Measurements from ENCODE around the gene TNS1. TPM values are rescaled to one million over a fixed set of nuclear protein-coding genes. Genes with fewer than 3 reads are reported as not detected.

The TNS1 gene
- total and polyA plus RNA-seq, 9 of the 15 experiments (the other 6 are each of a cell fraction or from before 2014, with no cell fraction given): 0.13 to 2.7 (median 0.77) TPM

DNA sequence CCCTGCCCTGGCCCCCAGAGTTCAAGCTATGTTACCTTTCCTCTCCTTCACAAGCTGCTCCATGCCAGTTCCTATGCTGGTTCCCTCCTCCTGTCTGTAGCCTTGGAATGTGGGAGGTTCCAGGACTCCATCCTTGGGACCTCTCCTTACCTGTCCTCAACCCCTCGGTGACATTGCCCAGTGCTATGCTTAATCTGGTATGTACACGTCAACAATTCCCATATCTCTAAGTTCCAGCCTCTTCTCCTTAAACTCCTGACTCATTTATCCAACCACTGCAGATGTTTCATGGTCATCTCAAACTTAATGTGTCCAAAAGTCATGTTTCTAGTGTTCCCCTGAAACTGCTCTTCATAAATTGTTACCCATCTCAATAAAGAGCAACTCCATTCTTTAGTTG lies 160.8 kb downstream of the TNS1 start (continued):
- TF ChIP-seq, protein P1, sequence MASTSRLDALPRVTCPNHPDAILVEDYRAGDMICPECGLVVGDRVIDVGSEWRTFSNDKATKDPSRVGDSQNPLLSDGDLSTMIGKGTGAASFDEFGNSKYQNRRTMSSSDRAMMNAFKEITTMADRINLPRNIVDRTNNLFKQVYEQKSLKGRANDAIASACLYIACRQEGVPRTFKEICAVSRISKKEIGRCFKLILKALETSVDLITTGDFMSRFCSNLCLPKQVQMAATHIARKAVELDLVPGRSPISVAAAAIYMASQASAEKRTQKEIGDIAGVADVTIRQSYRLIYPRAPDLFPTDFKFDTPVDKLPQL (IDR thresholded peaks at IDR 0.05; ENCODE audit: extremely low read depth, insufficient read length): no peak
- TF ChIP-seq ZNF239 (CRISPR knock-in tag; IDR thresholded peaks at IDR 0.05) (no peak), EGR1 (conservative IDR thresholded peaks at IDR 0.05) (no peak), SRF (CRISPR knock-in tag; IDR thresholded peaks at IDR 0.05) (no peak), TEAD4 (IDR thresholded peaks at IDR 0.05; ENCODE audit: low read length) (peak; percentile 94), TEAD4 (CRISPR knock-in tag; IDR thresholded peaks at IDR 0.05; ENCODE audit: borderline replicate concordance) (no peak), RAD51 (IDR thresholded peaks at IDR 0.05; ENCODE audit: borderline replicate concordance, low read depth) (0 out of 2 replicates have a peak, but pooled peaks have one; percentile 9), ERF (CRISPR knock-in tag; IDR thresholded peaks at IDR 0.05) (no peak), TFAM (CRISPR knock-in tag; conservative IDR thresholded peaks at IDR 0.05) (no peak), HMG20A (CRISPR knock-in tag; conservative IDR thresholded peaks at IDR 0.05) (no peak), KLF16 (IDR thresholded peaks at IDR 0.05) (peak; percentile 51; the same call in 1 of the 2 replicates), FOXA3 (CRISPR knock-in tag; conservative IDR thresholded peaks at IDR 0.05 in 1 of 2, IDR thresholded peaks at IDR 0.05 in 1 of 2) (no peak), LARP7 (IDR thresholded peaks at IDR 0.05) (no peak), NEUROD1 (IDR thresholded peaks at IDR 0.05; ENCODE audit: borderline replicate concordance, low read depth, low read length, partially characterized antibody) (no peak)
- TF ChIP-seq, protein P2, sequence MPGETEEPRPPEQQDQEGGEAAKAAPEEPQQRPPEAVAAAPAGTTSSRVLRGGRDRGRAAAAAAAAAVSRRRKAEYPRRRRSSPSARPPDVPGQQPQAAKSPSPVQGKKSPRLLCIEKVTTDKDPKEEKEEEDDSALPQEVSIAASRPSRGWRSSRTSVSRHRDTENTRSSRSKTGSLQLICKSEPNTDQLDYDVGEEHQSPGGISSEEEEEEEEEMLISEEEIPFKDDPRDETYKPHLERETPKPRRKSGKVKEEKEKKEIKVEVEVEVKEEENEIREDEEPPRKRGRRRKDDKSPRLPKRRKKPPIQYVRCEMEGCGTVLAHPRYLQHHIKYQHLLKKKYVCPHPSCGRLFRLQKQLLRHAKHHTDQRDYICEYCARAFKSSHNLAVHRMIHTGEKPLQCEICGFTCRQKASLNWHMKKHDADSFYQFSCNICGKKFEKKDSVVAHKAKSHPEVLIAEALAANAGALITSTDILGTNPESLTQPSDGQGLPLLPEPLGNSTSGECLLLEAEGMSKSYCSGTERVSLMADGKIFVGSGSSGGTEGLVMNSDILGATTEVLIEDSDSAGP (CRISPR knock-in tag; IDR thresholded peaks at IDR 0.05): no peak
- TF ChIP-seq, protein P3, sequence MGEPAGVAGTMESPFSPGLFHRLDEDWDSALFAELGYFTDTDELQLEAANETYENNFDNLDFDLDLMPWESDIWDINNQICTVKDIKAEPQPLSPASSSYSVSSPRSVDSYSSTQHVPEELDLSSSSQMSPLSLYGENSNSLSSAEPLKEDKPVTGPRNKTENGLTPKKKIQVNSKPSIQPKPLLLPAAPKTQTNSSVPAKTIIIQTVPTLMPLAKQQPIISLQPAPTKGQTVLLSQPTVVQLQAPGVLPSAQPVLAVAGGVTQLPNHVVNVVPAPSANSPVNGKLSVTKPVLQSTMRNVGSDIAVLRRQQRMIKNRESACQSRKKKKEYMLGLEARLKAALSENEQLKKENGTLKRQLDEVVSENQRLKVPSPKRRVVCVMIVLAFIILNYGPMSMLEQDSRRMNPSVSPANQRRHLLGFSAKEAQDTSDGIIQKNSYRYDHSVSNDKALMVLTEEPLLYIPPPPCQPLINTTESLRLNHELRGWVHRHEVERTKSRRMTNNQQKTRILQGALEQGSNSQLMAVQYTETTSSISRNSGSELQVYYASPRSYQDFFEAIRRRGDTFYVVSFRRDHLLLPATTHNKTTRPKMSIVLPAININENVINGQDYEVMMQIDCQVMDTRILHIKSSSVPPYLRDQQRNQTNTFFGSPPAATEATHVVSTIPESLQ (CRISPR knock-in tag; IDR thresholded peaks at IDR 0.05): no peak
- TF ChIP-seq, protein P4, sequence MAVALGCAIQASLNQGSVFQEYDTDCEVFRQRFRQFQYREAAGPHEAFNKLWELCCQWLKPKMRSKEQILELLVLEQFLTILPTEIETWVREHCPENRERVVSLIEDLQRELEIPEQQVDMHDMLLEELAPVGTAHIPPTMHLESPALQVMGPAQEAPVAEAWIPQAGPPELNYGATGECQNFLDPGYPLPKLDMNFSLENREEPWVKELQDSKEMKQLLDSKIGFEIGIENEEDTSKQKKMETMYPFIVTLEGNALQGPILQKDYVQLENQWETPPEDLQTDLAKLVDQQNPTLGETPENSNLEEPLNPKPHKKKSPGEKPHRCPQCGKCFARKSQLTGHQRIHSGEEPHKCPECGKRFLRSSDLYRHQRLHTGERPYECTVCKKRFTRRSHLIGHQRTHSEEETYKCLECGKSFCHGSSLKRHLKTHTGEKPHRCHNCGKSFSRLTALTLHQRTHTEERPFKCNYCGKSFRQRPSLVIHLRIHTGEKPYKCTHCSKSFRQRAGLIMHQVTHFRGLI (CRISPR knock-in tag; IDR thresholded peaks at IDR 0.05): no peak
- TF ChIP-seq, protein P5, sequence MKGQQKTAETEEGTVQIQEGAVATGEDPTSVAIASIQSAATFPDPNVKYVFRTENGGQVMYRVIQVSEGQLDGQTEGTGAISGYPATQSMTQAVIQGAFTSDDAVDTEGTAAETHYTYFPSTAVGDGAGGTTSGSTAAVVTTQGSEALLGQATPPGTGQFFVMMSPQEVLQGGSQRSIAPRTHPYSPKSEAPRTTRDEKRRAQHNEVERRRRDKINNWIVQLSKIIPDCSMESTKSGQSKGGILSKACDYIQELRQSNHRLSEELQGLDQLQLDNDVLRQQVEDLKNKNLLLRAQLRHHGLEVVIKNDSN (CRISPR knock-in tag; IDR thresholded peaks at IDR 0.05): no peak
- TF ChIP-seq, protein P6, sequence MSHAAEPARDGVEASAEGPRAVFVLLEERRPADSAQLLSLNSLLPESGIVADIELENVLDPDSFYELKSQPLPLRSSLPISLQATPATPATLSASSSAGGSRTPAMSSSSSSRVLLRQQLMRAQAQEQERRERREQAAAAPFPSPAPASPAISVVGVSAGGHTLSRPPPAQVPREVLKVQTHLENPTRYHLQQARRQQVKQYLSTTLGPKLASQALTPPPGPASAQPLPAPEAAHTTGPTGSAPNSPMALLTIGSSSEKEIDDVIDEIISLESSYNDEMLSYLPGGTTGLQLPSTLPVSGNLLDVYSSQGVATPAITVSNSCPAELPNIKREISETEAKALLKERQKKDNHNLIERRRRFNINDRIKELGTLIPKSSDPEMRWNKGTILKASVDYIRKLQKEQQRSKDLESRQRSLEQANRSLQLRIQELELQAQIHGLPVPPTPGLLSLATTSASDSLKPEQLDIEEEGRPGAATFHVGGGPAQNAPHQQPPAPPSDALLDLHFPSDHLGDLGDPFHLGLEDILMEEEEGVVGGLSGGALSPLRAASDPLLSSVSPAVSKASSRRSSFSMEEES (CRISPR knock-in tag; IDR thresholded peaks at IDR 0.05): no peak

Data from K562 (cell line).